Activated CD8-positive, alpha-beta memory T cell treated with anti-CD3 and anti-CD28 coated beads, Interleukin-2, amount 50 U/mL, for 24 hours (primary cell): ENCODE results near the gene FAM8A1.
"Not testable (repeated sequence)": the region's sequence is repeated elsewhere in the genome, so short reads cannot be mapped to it uniquely, and the experiment has no call there.

Source experiments
- DNase-seq: peaks from one replicate; pipeline ENCODE4 v3.0.0-alpha.2; 2020; ENCODE audit errors: extremely low read depth

The FAM8A1 gene, protein sequence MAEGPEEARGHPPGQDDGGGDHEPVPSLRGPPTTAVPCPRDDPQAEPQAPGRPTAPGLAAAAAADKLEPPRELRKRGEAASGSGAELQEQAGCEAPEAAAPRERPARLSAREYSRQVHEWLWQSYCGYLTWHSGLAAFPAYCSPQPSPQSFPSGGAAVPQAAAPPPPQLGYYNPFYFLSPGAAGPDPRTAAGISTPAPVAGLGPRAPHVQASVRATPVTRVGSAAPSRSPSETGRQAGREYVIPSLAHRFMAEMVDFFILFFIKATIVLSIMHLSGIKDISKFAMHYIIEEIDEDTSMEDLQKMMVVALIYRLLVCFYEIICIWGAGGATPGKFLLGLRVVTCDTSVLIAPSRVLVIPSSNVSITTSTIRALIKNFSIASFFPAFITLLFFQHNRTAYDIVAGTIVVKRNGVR

DNA sequence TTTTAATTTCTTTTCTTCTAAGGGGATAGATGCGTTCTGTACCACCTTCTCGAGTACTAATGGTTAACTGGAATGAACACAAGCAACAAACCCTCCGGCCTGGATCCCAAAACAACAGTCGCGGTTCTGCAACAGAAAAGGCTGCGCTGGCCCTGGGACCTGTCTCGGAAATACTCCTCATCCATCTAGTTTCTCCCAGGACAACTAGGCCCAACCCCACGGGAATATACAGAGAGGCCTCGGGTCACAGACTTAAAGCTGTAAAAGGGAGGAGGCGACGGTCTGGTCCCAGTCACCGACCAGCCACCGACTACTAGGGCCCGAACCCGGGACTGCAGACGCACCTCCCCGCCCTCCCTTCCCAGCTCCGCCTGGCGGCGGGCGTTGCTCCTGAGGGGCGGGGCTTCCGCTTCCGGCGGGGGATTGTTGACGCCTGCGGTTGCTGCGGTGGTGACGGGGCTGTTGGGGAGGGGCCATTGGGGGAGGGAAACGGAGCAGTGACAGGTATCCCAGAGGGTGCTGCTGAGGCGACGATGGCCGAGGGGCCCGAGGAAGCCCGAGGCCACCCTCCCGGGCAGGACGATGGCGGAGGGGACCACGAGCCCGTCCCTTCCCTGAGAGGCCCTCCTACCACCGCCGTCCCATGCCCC, at the start of gene FAM8A1:
Gene FAM8A1, plus strand, starts transcription at position 426 of the 650 bp plus-strand sequence. Its CDS starts 108 bp downstream, at position 534.
- DNase-seq, result peak; percentile 92

DNA sequence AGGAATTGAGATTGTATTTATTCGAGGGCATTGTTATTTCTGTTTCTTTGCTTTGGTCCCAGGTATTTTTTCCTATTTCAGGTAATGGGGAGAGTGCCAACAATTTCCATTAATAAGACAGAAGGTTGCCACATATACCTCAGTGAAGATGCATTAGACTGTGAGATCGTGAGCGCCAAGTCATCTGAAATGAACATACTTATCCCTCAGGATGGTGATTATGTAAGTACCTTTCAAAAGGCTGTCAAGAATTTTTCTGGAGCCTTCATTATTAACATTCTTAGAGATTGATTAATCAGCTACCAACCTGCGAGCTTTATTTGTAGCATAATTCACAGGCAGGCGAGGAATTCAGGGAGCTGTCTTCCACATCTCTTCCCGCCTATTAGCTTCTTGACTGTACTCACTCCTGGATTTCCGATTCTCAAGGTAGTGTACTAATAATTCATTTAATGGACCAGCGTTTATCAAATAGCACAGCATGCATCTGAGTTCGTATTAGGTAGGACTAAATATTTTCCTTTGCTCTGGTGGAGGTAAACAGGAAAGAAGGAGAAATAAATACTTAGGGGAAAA, 48.6 kb upstream of the FAM8A1 start:
- DNase-seq, result no peak

DNA sequence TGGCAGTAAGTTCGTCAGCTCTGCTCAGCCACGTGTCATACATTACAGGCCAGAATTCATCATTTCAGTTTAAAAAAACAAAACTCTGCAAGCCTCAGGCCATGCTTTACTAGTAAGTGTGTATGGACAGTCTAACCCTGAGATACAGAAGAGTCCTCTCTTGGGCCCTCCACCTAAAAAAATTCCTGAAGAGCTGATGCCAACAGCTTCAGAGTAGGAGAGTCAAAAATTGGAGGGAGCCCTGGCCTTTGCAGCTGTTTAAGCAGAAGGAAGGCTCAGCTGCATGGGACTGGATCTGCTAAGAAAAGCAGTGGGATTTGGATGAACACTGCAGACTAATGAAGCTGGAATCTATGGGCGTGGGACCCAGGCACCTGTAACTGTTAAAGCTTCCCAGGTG, 47.2 kb upstream of the FAM8A1 start:
- no peak for DNase-seq

DNA sequence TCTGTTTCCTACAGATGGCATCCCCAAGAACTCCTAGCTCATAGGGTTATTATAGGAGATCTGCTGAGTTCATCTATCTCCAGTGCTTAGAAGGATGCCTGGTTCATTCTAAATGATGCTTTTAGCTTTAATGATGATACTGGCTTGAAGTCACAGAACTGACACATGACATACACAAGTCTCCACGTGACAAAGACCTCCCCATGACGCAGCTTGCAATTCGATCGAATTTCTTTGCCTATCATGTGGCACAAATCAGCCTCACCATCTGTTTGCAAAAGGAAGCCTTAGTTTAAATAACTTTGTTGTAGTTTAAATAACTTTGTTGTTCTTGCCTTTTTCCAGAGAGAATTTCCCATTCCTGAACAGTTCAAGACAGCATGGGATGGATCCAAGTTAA, 44.1 kb upstream of the FAM8A1 start:
- DNase-seq, result no peak

DNA sequence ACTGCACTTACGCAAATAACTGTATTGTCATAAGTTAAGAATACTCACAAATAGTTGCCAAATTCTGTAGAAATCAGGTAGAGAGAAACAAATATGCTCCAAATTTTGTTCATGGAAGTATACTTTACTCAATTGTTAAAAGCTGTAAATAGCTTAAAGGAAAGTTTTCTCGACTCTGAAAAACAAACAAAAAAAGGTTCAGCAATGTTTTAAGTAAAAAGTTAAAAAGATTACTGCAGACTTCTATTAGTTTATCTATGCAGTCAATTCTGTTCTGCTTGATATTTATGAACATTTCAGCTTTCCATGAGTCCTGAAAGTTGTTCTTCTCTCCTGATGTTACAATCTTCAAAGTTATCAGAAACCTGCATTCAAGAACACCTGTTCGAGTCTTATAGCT, 37.5 kb upstream of the FAM8A1 start:
- no peak for DNase-seq

DNA sequence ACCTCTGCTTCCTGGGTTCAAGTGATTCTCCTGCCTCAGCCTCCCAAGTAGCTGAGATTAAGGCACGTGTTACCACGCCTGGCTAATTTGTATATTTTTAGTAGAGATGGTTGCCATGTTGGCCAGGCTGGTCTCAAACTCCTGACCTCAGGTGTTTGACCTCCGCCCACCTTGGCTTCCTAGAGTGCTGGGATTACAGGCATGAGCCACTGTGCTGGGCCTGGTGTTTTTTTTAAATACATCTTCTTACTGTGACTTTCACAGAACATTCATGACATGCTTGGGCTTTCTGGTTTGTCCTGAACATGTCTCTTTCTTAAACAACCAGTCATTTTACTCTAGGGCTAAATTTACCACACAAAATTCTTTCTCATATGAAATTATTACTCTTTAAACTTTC, 34.7 kb upstream of the FAM8A1 start:
- no peak for DNase-seq

DNA sequence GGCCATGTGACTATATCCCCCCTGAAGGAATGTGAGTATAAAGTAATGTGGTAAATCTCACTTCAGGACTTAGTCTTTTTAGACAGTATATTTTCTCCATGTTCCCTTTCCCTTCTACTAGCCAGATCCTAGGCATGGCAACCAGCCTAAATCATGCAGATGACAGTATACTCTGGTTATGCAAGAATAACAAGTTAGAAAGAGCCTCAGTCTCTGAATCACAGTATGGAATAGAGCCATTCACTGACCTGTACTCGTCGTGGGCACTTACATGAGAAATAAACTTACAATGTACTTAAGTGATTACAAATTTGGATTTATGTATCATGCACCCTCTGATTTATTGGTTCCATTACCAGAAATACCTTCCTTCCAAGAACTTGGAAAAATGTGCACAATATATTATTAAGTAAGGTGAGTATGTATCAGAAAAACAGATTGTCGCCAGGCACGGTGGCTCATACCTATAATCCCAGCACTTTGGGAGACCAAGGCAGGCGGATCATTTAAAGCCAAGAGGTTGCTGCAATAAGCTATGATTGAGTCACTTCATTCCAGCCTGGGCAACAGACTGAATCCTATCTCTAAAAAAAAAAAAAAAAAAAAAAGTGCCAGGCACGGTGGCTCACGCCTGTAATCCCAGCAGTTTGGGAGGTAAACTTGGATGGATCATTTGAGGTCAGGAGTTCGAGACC, 25.1 kb upstream of the FAM8A1 start:
- no peak for DNase-seq

DNA sequence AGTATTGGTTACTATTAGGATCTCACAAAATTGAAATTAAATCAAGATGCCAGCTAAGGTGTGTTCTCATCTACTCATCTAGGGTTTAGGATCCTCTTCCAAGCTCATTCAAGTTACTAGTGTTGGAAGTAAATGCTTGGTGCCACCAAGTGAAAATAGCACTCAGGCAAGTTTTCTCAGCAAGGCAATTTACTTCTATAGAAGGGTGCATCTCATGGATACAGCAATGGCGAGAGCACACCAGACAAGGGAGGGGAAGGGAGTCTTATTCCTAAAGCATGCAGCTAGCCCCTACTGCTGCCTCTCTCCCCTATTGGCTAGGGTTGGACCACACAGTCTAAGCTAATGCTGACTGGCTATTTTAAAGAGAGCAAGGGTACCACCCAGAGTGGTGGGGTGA, 23.0 kb upstream of the FAM8A1 start:
- DNase-seq, result no peak

DNA sequence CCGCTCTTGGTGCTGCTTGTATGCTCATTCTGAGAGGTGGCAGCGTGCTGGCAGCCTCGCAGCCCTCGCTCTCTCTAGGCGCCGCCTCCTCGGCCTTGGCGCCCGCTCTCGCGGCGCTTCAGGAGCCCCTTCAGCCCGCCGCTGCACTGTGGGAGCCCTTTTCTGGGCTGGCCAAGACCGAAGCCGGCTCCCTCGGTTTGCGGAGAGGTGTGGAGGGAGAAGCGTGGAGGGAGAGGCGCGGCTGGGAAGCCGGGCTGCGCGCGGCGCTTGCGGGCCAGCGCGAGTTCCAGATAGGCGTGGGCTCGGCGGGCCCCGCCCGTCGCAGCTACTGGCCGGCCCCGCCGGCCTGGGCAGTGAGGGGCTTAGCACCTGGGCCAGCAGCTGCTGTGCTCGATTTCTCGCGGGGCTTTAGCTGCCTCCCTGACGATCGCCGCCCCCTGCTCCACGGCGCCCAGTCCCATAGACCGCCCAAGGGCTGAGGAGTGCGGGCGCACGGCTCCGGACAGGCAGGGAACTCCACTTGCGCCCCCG, 19.5 kb upstream of the FAM8A1 start:
- DNase-seq, result no peak

DNA sequence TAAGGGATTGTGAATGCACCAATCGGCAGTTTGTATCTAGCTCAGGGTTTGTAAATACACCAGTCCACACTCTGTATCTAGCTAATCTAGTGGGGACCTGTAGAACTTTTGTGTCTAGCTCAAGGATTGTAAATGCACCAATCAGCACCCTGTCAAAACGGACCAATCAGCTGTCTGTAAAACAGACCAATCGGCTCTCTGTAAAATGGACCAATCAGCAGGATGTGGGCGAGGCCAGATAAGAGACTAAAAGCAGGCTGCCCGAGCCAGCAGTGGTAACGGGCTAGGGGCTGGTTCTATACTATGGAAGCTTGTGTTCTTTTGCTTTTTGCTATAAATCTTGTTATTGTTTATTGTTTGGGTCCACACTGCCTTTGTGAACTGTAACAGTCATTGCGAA, 18.8 kb upstream of the FAM8A1 start:
- not testable (repeated sequence) for DNase-seq

DNA sequence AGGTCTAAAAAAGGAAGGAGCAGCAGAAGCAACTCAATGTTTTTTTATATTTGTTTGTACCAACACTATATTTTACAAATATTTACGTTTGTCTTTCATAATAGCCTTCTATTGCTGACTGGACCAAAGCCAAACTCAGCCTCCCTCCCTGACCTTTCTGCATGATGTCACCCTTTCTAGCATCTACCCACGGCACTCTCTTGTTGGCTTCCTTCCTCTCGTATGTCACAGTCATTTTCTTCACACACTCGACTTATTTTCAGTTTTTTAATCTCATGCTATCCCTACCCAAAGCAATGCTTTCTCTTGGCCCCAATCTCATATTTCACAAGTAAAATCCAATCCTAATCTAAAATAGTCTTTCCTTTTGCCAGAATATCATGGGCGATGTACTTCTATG, 16.3 kb upstream of the FAM8A1 start:
- no peak for DNase-seq

DNA sequence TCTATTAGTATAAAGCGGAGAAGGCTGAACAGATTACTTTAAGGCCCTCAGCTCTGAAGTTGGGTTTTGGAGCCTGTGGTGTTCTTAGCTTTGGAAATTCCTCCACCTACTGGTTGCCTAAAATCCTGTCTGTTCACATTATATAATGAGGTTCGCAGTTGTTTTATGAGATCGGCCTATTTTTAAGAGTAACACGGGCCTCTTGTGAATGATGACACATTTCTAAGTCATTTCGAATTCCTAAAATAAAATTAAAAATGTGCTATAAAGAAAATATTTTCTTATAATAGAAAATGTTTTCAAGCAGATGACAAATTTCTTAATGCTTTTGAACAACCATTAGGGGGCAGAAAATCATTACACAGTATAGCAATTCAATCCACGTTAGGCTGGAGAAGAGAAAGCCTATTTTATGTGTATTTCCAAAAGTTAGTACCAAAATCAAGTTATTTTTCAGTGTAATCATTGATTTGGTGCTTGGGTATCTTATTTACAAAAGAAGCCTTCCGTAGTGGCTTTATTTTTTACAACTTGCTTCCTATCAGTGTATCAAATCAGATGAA, 15.8 kb upstream of the FAM8A1 start:
- no peak for DNase-seq

DNA sequence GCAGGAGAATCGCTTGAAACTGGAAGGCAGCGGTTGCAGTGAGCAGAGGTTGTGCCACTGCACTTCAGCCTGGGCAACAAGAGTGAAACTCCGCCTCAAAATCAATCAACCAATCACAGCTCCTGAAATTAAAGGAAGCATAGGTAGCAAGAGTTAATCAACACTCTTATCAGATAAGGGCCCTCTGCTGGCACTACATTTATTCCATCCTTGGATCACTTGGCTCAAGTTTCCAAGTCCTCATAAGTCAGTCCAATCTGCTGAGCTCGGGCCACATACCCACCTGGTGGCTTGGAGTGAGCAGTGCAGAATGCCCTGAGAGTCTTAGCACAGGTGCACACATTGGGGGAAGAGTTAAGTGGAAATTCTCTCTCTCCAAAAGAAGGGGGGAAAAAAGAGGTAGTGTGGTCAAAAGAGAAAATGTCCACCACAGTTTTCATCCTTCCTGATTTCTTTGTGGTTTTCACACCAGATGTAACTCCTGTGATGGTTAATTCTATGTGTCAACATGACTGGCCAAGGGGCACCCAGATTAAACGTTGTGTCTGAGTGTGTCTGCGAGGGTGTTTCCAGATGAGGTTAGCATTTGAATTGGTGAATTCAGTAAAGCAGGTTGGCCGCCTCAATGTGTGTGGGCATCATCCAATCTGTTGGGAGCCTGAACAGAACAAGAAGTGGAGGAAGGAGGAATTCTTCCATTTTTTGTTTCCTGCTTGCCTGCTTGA, 14.2 kb upstream of the FAM8A1 start:
- no peak for DNase-seq

DNA sequence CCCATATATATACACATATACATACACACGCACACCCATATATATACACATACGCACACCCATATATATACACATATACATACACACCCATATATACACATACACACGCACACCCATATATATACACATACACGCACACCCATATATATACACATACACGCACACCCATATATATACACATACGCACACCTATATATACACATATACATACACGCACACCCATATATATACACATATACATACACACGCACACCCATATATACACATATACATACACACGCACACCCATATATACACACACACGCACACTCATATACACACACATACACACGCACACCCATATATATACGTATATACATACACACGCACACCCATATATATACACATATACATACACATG, 13.5 kb upstream of the FAM8A1 start:
- DNase-seq, result not testable (repeated sequence)

DNA sequence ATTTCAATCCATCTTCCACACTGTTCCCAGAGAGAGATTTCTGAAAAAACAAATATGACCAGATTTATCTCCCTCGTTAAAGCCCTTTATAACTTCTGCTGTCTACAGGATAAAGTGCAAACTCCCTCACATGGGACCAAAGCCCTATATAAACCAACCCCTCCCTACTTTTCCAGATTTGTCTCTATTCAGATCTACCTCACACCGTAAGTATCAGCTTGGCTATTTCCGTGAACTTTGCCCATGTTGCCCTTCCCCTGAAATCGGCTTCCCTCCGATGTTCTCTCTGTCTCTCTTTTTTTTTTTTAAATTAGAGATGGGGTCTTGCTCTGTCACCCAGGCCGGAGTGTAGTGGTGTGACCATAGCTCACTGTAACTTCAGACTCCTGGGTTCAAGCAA, 12.1 kb upstream of the FAM8A1 start:
- no peak for DNase-seq

DNA sequence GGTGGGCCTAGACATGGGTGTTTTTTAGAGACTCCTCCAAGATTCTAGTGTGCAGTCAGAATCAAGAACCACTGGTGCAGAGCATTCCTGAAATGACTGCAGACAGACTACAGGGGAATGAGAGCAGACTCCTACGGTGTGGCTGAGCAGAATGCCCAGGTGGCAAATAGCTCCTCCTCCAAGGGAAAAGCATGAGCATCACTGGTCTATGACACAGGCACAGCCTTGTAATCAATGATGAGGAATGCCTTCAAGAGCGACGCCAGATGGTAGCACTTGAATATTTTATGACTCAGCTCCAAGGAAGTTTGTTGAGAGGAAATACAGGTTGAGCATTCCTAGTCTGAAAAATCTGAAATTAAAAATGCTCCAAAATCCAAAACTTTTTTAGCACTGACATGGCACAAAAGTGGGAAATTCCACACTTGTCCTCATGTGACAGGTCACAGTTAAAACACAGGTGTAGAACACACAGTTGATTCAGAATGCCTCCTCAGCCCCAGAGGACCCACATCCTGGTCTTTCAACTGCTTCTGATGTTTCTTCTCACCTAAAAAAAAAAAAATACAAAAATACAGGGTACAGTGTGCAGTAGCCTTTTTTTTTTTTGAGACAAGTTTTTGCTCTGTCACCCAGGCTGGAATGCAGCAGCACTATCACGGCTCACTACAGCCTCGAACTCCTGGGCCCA, 10.6 kb upstream of the FAM8A1 start:
- no peak for DNase-seq

DNA sequence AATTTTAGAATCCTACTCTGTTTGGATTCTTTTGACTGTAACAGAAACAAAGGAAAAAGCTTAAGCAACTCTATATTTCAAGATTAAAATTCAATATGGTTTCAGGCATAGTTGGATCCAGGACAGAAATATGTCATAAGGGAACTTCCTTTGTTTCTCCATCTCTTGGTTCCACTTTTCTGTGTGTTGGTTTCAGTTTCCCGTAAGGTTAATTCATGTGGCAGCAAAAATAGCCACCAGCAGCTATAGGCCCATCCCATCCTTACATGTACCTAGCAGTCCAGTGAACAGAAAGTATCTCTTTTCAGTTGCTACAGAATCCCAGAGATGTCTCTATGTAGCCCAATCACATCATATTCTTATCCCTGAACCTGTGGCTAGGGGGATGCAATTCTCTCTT, 8.8 kb upstream of the FAM8A1 start:
- DNase-seq, result no peak

DNA sequence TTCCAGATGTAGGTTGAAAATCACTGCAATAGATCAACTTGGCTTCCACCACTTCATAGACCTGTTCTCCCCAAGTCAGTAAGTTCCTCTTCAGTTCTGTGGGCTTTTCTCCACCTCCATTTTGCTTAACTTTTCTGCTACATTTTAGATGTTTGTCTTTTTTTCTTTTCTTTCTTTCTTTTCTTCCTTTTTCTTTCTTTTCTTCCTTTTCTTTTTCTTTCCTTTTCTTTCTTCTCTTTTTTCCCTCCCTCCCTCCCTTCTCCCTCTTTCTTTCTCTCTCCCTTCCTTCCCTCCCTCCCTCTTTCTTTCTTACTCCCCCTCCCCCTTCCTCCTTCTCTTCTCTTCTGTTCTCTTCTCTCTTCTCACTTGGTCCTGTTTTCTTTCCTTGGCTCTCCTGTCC, 6.9 kb upstream of the FAM8A1 start:
- no peak for DNase-seq

DNA sequence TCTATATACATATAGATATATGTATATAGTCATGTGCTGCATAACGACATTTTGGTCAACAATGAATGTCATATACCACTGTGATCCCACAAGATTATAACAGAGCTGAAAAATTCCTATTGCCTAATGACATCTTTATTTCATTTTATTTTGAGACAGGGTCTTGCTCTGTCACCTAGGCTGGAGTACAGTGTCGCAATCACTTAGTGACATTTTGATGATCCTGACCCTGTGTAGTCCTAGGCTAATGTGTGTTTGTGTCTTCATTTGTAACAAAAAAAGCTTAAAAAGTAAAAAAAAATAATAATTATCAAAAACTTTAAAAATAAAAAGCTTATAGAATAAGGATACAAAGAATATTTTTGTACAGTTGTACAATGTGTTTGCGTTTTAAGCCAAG, 4.0 kb upstream of the FAM8A1 start:
- no peak for DNase-seq

DNA sequence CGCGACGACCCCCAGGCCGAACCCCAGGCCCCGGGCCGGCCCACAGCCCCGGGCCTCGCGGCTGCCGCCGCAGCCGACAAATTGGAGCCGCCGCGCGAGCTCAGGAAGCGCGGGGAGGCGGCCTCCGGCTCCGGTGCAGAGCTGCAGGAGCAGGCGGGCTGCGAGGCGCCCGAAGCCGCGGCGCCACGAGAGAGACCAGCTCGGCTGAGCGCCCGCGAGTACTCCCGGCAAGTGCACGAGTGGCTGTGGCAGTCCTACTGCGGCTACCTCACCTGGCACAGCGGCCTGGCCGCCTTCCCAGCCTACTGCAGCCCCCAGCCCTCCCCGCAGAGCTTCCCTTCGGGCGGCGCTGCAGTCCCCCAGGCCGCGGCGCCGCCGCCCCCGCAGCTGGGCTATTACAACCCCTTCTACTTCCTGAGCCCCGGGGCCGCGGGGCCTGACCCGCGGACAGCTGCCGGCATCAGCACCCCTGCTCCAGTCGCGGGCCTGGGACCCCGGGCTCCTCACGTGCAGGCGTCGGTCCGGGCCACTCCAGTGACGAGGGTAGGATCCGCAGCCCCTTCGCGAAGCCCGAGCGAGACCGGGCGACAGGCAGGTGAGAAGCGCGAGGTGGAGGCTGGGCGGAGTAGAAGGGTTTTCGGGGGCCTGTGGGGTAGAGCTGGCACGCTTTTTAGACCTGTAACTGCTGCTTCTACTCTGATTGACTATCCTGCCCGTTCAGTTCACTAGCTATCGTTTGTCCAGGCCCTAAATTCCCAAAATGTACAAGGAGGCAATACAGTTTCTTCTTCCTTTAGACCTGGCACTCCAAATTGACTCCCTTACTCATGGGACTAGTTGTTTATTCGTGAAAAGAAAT, 654 bp downstream of the FAM8A1 start:
- no peak for DNase-seq
